Colonic mucosa (tissue), 4 donors: ENCODE measurements around the gene SERINC5. TPM values are rescaled to one million over a fixed set of nuclear protein-coding genes. Genes with fewer than 3 reads are reported as not detected.

Source experiments
- DNase-seq: peaks from one replicate; pipeline ENCODE4 v3.0.0-alpha.2; 2020
- H3K27ac ChIP-seq: fragments of 200-600 bp; one replicate; pipeline ENCODE4 v1.8.0; 2021
- H3K27me3 ChIP-seq: fragments of 200-600 bp; one replicate; pipeline ENCODE4 v1.8.0; 2021
- H3K36me3 ChIP-seq: fragments of 200-600 bp; one replicate; pipeline ENCODE4 v1.8.0; 2021
- H3K4me1 ChIP-seq: fragments of 200-600 bp; one replicate; pipeline ENCODE4 v1.8.0; 2021; ENCODE audit warnings: mild to moderate bottlenecking
- H3K4me3 ChIP-seq: fragments of 200-600 bp; one replicate; pipeline ENCODE4 v1.8.0; 2021
- H3K9ac ChIP-seq, 2 donors: one replicate each; pipeline ENCODE4 v1.7.0; 2013; ENCODE audit warnings: control low read depth in 2 of 2, low read depth in 2 of 2, low read length in 2 of 2
- H3K9me3 ChIP-seq: fragments of 200-600 bp; one replicate; pipeline ENCODE4 v1.8.0; 2021
- intact Hi-C: fragments of 100-400 bp; cut with DNase I; formaldehyde crosslinking; loops from one replicate; pipeline ENCODE4 v1.14.1; 2022
- total RNA-seq, 2 donors: library from RNA; stranded (reverse); fragmentation: NEBNext Ultra II Directional in 1 of 2; extraction: Animal tissue kit (Norgen Biotek cat#: 25700) in 1 of 2; gene quantifications; one replicate each; pipeline ENCODE4 v1.2.1, GENCODE V29; 2021
- TF ChIP-seq, protein P1 (sequence below): fragments of 200-600 bp; IDR thresholded peaks from one replicate; pipeline ENCODE4 v1.8.0; 2022; ENCODE audit warnings: antibody characterized with exemption, mild to moderate bottlenecking
- donor health status: healthy.
- donor health status: DM: no; HTN: no; CAD: no.
- donor health status: DM: no; HTN: no; CAD: no.

SERINC5 gene
- total RNA-seq, 2 donors from 2014 or later = 138 to 141 TPM

DNA sequence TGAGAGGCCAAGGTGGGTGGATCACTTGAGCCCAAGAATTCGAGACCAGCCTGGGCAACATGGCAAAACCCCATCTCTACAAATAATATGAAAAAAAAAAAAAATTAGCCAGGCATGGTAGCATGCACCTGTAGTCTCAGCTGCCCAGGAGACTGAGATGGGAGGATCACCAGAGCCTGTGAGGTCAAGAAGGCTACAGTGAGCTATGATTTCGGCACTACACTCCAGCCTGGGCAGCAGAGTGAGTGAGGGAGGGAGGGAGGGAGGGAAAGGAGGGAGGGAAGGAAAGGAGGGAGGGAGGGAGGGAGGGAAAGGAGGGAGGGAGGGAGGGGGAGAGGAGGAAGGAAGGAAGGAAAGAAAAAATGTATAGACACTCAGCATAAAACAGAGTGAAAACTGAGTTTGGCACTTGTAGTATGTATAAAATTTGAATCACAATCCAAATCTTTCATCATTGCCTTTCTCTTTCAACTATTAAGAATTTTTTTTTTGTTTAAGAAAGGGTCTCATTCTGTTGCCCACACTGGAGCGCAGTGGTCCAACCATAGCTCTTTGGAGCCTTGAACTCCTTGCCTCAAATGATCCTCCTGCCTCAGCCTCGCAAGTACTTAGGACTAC lies 27.8 kb downstream of the SERINC5 start:
- no peaks in the 10 kb centered on the region for H3K36me3 ChIP-seq
- no peak overlapping the region for H3K27ac ChIP-seq
- H3K27me3 ChIP-seq = no peaks in the 10 kb centered on the region
- peaks cover 12% of the 10 kb centered on the region for H3K4me1 ChIP-seq
- H3K9ac ChIP-seq = no peak overlapping the region
- H3K4me3 ChIP-seq = no peak overlapping the region
- no peaks in the 10 kb centered on the region for H3K9me3 ChIP-seq
- DNase-seq = no peak
- TF ChIP-seq, protein P1, sequence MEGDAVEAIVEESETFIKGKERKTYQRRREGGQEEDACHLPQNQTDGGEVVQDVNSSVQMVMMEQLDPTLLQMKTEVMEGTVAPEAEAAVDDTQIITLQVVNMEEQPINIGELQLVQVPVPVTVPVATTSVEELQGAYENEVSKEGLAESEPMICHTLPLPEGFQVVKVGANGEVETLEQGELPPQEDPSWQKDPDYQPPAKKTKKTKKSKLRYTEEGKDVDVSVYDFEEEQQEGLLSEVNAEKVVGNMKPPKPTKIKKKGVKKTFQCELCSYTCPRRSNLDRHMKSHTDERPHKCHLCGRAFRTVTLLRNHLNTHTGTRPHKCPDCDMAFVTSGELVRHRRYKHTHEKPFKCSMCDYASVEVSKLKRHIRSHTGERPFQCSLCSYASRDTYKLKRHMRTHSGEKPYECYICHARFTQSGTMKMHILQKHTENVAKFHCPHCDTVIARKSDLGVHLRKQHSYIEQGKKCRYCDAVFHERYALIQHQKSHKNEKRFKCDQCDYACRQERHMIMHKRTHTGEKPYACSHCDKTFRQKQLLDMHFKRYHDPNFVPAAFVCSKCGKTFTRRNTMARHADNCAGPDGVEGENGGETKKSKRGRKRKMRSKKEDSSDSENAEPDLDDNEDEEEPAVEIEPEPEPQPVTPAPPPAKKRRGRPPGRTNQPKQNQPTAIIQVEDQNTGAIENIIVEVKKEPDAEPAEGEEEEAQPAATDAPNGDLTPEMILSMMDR = no peak
- intact Hi-C loops = no loop called here

DNA sequence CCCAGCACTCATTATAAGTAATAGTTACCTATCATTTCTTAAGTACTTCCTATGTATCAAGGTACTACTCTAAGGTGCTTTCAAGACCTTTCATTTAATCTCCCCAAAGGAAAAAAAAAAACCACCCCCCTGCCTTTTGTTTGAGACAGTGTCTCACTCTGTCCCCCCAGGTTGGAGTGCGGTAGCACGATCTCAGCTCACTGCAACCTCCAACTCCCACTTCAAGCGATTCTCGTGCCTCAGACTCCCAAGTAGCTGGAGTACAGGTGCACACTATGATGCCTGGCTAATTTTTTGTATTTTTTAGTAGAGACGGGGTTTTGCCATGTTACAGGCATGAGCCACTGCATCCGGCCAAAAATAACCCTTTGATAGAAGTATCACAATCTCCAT lies 29.9 kb downstream of the SERINC5 start:
- intact Hi-C loops = no loop called here
- DNase-seq = no peak
- no peak overlapping the region for H3K27ac ChIP-seq
- no peaks in the 10 kb centered on the region for H3K9me3 ChIP-seq
- no peak overlapping the region for H3K9ac ChIP-seq
- TF ChIP-seq, protein P1 = no peak
- H3K36me3 ChIP-seq = no peaks in the 10 kb centered on the region
- H3K4me1 ChIP-seq = peaks cover 12% of the 10 kb centered on the region
- H3K27me3 ChIP-seq = no peaks in the 10 kb centered on the region
- H3K4me3 ChIP-seq = no peak overlapping the region

DNA sequence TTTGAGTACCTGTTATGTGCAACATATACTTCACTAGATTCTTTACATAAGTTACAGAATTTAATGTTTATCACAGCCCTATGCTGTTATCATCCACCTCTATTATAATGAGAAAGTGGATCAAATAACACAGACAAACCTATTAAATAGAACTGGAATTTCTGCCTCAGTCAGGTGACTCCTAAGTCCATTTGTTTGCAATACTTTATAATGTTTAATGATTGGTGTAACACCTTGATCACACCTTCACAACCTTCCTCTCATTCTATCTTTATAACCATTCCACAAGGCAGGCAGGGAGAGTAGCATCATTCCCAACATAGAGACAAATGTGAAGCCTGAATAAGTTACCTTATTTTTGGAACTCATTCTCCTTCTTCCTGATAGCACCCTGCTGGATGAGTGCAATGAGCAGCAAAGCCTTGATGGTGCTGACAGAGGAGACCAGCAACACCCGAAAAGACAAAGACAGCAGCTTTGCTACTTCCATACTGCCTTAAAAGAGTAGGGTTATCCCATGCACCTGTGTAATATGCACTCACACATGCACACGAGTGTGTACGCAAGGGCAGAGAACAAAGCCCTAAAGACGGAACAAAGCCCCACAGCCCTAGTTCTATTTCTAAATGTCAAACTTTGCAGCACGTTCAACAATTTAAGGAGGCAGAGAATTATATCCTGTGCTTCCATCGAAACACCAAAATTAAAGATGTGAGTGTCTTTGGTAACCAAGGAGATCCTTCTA lies 30.5 kb downstream of the SERINC5 start:
- H3K27ac ChIP-seq = no peak overlapping the region
- peak overlapping the region in 1 of 2 donors; percentile 16 for H3K9ac ChIP-seq
- no peaks in the 10 kb centered on the region for H3K9me3 ChIP-seq
- H3K4me3 ChIP-seq = no peak overlapping the region
- DNase-seq = no peak
- intact Hi-C loops = no loop called here
- no peaks in the 10 kb centered on the region for H3K27me3 ChIP-seq
- H3K4me1 ChIP-seq = peaks cover 17% of the 10 kb centered on the region
- H3K36me3 ChIP-seq = no peaks in the 10 kb centered on the region
- TF ChIP-seq, protein P1 = no peak

DNA sequence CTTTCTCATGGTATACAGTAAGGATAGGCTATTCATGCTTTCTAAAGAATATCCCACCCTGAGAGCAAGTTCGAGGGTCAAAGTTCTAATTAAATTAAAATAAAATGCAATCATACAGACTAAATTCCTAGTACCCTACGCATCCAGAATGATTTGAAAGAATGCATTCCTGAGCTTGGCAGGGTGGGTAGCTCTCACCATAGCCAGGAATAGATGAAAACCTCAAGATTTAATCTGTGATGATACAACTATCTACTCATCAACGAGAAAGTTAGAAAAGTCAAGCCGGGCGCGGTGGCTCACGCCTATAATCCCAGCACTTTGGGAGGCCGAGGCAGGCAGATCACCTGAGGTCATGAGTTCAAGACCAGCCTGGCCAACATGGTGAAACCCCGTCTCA lies 32.3 kb downstream of the SERINC5 start:
- no peaks in the 10 kb centered on the region for H3K36me3 ChIP-seq
- DNase-seq = no peak
- H3K9me3 ChIP-seq = no peaks in the 10 kb centered on the region
- intact Hi-C loops = no loop called here
- H3K9ac ChIP-seq = no peak overlapping the region
- peaks cover 20% of the 10 kb centered on the region for H3K4me1 ChIP-seq
- H3K27ac ChIP-seq = no peak overlapping the region
- TF ChIP-seq, protein P1 = no peak
- H3K4me3 ChIP-seq = no peak overlapping the region
- H3K27me3 ChIP-seq = no peaks in the 10 kb centered on the region

- TF ChIP-seq, protein P1 = no peak
- H3K36me3 ChIP-seq = no peaks in the 10 kb centered on the region
- H3K9me3 ChIP-seq = no peaks in the 10 kb centered on the region
- intact Hi-C loops = no loop called here
- H3K9ac ChIP-seq = no peak overlapping the region
- no peak for DNase-seq
- no peak overlapping the region for H3K4me3 ChIP-seq
- no peak overlapping the region for H3K27ac ChIP-seq
- no peaks in the 10 kb centered on the region for H3K27me3 ChIP-seq
- peaks cover 18% of the 10 kb centered on the region for H3K4me1 ChIP-seq
Measured at GRCh38 chr5:80220245-80220897, 35.5 kb downstream of the SERINC5 start.
